Epidermal melanocyte (primary cell): ENCODE data around the gene MAPKAPK5.
"Not testable (repeated sequence)": the region's sequence is repeated elsewhere in the genome, so short reads cannot be mapped to it uniquely, and the experiment has no call there.

Source experiments
- DNase-seq: peaks from one replicate; pipeline ENCODE4 v3.0.0; 2011; ENCODE audit warnings: low spot score; ENCODE audit not compliant: insufficient read length

Gene MAPKAPK5

GRCh38 chr12:111841750-111842555 lies at the start of gene MAPKAPK5:
Gene MAPKAPK5 (plus strand): TSS chr12:111842228. CDS start chr12:111842734, 506 bp downstream.
- DNase-seq: peak; percentile 98

- DNase-seq: no peak
These were observed 49.2 kb upstream of the MAPKAPK5 start for GRCh38 chr12:111792856-111793235.

GRCh38 chr12:111798182-111798581 lies 43.8 kb upstream of the MAPKAPK5 start:
- no peak for DNase-seq

- DNase-seq: no peak
These were observed 42.3 kb upstream of the MAPKAPK5 start for GRCh38 chr12:111799758-111800157.

- no peak for DNase-seq
These were observed 38.9 kb upstream of the MAPKAPK5 start for GRCh38 chr12:111803038-111803626.

- no peak for DNase-seq
These were observed 38.2 kb upstream of the MAPKAPK5 start for GRCh38 chr12:111803851-111804250.

- DNase-seq: no peak
These were observed 35.7 kb upstream of the MAPKAPK5 start for GRCh38 chr12:111806304-111806703.

- no peak for DNase-seq
These were observed 34.8 kb upstream of the MAPKAPK5 start for GRCh38 chr12:111807232-111807631.

GRCh38 chr12:111812881-111813741 lies 28.9 kb upstream of the MAPKAPK5 start:
- peak; percentile 73 for DNase-seq

- DNase-seq: no peak
These were observed 25.9 kb upstream of the MAPKAPK5 start for GRCh38 chr12:111816065-111816615.

GRCh38 chr12:111816898-111817297 lies 25.1 kb upstream of the MAPKAPK5 start:
- not testable (repeated sequence) for DNase-seq

GRCh38 chr12:111818340-111818739 lies 23.7 kb upstream of the MAPKAPK5 start:
- DNase-seq: no peak

GRCh38 chr12:111819191-111820158 lies 22.6 kb upstream of the MAPKAPK5 start:
- DNase-seq: no peak

- not testable (repeated sequence) for DNase-seq
These were observed 21.2 kb upstream of the MAPKAPK5 start for GRCh38 chr12:111820828-111821227.

GRCh38 chr12:111822886-111823285 lies 19.1 kb upstream of the MAPKAPK5 start:
- DNase-seq: no peak

- DNase-seq: no peak
These were observed 18.1 kb upstream of the MAPKAPK5 start for GRCh38 chr12:111823891-111824290.

- not testable (repeated sequence) for DNase-seq
These were observed 17.7 kb upstream of the MAPKAPK5 start for GRCh38 chr12:111824312-111824711.

GRCh38 chr12:111825509-111825908 lies 16.5 kb upstream of the MAPKAPK5 start:
- no peak for DNase-seq

- no peak for DNase-seq
These were observed 15.7 kb upstream of the MAPKAPK5 start for GRCh38 chr12:111826316-111826715.

- DNase-seq: no peak
These were observed 15.0 kb upstream of the MAPKAPK5 start for GRCh38 chr12:111826992-111827391.
